HFF-Myc (cell line): ENCODE measurements around the gene P2RX4.
"Not testable (repeated sequence)": the region's sequence is repeated elsewhere in the genome, so short reads cannot be mapped to it uniquely, and the experiment has no call there.

Source experiments
- DNase-seq: peaks from one replicate; pipeline ENCODE4 v3.0.0-alpha.2; 2011; ENCODE audit warnings: low read depth; ENCODE audit errors: extremely low read depth
- H3K4me3 ChIP-seq: replicated peaks from 2 replicates; pipeline ENCODE4 v1.5.1; 2011; ENCODE audit warnings: low read depth, mild to moderate bottlenecking, control low read depth, low read length
- TF ChIP-seq, protein P1 (sequence below): IDR thresholded peaks from 2 replicates; pipeline ENCODE4 v1.5.1; 2012; ENCODE audit warnings: mild to moderate bottlenecking, low read depth, low read length, control low read depth; ENCODE audit errors: missing control alignments

Gene P2RX4

DNA sequence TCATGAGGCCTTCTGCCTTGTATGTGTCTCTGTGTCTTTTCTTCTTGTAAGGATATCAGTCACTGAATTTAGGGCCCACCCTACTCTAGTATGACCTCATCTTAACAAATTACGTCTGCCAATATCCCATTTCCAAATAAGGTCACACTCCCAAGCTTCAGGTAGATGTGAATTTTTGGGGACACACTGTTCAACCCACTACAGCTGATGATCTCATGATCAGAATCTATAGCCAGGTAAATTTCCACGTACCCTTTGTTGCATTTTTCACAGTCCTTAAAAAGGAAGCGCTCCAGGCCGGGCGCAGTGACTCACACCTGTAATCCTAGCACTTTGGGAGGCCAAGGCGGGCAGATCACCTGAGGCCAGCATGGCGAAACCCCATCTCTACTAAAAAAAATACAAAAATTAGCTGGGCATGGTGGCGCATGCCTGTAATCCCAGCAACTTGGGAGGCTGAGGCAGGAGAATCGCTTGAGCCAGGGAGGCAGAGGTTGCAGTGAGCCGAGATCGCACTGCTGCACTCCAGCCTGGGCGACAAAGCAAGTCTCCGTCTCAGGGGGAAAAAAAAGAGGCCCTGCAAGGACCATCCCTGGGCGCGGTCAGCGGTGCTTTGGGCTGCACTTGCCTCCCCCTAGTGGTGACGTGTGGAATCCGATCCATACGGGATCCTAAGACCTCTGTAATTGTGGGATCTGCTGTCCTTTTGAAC, 20.1 kb downstream of the P2RX4 start:
- DNase-seq, result peak; percentile 47
- H3K4me3 ChIP-seq, result not testable (repeated sequence)
- TF ChIP-seq, protein P1, sequence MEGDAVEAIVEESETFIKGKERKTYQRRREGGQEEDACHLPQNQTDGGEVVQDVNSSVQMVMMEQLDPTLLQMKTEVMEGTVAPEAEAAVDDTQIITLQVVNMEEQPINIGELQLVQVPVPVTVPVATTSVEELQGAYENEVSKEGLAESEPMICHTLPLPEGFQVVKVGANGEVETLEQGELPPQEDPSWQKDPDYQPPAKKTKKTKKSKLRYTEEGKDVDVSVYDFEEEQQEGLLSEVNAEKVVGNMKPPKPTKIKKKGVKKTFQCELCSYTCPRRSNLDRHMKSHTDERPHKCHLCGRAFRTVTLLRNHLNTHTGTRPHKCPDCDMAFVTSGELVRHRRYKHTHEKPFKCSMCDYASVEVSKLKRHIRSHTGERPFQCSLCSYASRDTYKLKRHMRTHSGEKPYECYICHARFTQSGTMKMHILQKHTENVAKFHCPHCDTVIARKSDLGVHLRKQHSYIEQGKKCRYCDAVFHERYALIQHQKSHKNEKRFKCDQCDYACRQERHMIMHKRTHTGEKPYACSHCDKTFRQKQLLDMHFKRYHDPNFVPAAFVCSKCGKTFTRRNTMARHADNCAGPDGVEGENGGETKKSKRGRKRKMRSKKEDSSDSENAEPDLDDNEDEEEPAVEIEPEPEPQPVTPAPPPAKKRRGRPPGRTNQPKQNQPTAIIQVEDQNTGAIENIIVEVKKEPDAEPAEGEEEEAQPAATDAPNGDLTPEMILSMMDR, result peak; percentile 93

DNA sequence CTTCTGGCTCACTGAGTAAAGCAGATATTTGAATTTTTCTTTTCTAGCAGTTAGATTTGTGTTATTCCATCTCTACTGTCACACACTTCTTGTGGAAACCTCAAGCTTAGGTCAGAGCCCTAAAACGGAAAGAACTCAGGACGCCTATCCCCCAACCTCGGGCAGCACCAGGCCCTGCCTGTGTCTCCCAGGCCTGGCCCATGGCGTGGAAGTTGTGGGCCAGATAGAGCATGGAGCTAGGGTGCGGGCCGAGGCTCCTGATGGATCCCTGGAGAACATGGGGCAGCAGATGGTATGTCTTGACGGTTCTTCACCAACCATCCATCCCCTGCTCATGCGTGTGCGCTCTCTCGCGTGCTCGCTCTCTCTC, 20.6 kb downstream of the P2RX4 start:
- TF ChIP-seq, protein P1, result no peak
- DNase-seq, result no peak
- no peak overlapping the region for H3K4me3 ChIP-seq

DNA sequence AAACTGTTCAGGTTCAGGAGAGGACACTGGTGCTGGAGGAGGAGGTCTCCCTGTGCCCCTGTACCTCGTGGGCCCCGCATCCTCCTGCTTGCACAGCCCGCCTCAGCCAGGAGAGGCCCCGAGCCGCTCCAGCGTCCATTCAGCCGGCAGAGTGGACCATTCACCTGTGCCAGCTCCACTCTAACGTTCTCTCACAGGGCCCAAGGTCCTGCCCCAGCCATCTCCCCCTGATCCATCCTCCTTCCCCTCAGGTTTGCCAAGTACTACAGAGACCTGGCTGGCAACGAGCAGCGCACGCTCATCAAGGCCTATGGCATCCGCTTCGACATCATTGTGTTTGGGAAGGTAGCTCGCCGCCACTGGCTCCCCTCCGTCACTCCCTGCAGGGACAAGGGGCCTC, 22.2 kb downstream of the P2RX4 start:
- no peak overlapping the region for H3K4me3 ChIP-seq
- no peak for DNase-seq
- TF ChIP-seq, protein P1, result no peak

DNA sequence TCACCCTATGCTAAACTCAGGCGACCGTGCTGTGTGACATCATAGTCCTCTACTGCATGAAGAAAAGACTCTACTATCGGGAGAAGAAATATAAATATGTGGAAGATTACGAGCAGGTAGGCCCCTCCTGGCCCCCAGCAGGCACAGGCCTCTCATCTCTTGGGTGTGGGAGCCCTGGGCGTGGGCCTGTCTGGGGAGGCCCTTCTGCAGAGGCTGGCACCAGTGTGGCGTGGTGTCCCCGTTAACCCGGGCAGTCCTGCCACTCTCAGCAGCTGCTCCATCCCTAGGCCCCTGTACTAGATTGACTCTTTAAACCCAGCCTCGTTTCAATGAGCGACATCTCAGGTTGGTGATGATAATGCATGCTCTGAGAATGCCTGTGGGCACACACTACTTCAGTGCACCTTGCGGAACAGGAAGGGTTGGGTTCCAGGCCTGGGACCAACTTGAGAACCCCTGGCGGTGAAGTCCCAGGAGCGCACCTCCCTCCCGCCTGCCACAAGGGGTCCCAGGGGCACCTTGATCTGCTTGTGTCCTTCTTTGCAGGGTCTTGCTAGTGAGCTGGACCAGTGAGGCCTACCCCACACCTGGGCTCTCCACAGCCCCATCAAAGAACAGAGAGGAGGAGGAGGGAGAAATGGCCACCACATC, 23.2 kb downstream of the P2RX4 start:
- H3K4me3 ChIP-seq, result no peak overlapping the region
- no peak for DNase-seq
- TF ChIP-seq, protein P1, result no peak

DNA sequence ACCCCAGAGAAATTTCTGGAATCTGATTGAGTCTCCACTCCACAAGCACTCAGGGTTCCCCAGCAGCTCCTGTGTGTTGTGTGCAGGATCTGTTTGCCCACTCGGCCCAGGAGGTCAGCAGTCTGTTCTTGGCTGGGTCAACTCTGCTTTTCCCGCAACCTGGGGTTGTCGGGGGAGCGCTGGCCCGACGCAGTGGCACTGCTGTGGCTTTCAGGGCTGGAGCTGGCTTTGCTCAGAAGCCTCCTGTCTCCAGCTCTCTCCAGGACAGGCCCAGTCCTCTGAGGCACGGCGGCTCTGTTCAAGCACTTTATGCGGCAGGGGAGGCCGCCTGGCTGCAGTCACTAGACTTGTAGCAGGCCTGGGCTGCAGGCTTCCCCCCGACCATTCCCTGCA, 23.7 kb downstream of the P2RX4 start:
- DNase-seq, result no peak
- H3K4me3 ChIP-seq, result no peak overlapping the region
- TF ChIP-seq, protein P1, result no peak

DNA sequence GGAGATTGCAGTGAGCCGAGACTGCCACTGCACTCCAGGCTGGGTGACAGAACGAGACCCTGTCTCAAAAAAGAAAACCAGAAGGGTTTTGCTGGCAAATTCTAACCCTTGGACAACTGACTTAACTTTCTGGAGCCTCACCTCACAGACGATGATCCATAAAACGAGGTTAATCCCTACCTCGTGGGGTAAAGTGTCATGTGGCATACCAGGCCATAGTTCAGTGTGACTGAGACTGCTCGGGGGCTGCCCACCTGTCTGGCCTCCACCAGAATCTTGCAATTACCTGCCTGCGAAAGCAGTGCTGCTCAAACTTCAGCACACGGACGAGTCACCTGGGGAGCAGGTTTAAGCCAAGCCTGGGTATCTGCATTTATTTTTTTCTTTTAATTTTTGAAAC, 26.8 kb downstream of the P2RX4 start:
- no peak overlapping the region for H3K4me3 ChIP-seq
- TF ChIP-seq, protein P1, result no peak
- DNase-seq, result no peak

DNA sequence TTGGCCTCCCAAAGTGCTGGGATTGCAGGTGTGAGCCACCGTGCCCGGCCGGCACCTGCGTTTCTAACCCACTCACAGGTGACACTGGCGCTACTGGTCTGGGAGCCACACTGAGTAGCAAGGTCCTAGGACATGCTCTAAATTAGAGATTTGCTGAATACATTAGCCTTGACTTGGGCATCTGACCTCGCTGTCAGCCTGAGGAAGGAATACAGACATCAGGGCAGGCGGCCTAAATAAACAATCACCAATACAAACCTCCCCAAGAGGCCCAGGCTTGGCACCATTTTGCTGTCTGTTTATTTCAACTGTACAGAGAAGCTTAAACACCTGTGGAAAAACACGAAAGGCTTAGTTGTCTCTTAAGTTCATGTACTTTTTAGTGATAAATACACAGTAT, 27.5 kb downstream of the P2RX4 start:
- no peak overlapping the region for H3K4me3 ChIP-seq
- DNase-seq, result no peak
- TF ChIP-seq, protein P1, result no peak
